ENCODE results near the gene SEC16A. TPM values are rescaled to one million over a fixed set of nuclear protein-coding genes. Genes with fewer than 3 reads are reported as not detected.

SEC16A gene
- total RNA-seq, 1 donor from 2014 or later = 23.4 TPM

GRCh38 chr9:136499071-136499934 lies 16.5 kb upstream of the SEC16A start:
- intact Hi-C loops (cut with micrococcal nuclease) = no loop called here
- Histone ChIP-seq H3K4me3 (no peak overlapping the region), H3K9me3 (replicated peaks) (no peaks in the 10 kb centered on the region), H3K4me1 (peaks cover 6% of the 10 kb centered on the region), H3K36me3 (peaks cover 84% of the 10 kb centered on the region), H3K27ac (replicated peaks) (no peak overlapping the region), H3K27me3 (ENCODE audit: low read depth) (no peaks in the 10 kb centered on the region)
- no peak for TF ChIP-seq CTCF (IDR thresholded peaks at IDR 0.05; ENCODE audit: borderline replicate concordance)
- DNase-seq = no peak

- Histone ChIP-seq H3K4me1 (peaks cover 11% of the 10 kb centered on the region), H3K27me3 (ENCODE audit: low read depth) (no peaks in the 10 kb centered on the region), H3K27ac (replicated peaks) (no peak overlapping the region), H3K9me3 (replicated peaks) (no peaks in the 10 kb centered on the region), H3K36me3 (peaks cover 72% of the 10 kb centered on the region), H3K4me3 (no peak overlapping the region)
- no peak for DNase-seq
- intact Hi-C loops (cut with micrococcal nuclease) = no loop called here
- no peak for TF ChIP-seq CTCF (IDR thresholded peaks at IDR 0.05; ENCODE audit: borderline replicate concordance)
Measured at GRCh38 chr9:136497916-136498695, 15.3 kb upstream of the SEC16A start.

- Histone ChIP-seq H3K36me3 (peaks cover 61% of the 10 kb centered on the region), H3K9me3 (replicated peaks) (no peaks in the 10 kb centered on the region), H3K4me3 (no peak overlapping the region), H3K27ac (replicated peaks) (no peak overlapping the region), H3K27me3 (ENCODE audit: low read depth) (no peaks in the 10 kb centered on the region), H3K4me1 (peaks cover 17% of the 10 kb centered on the region)
- intact Hi-C loops (cut with micrococcal nuclease) = no loop called here
- no peak for TF ChIP-seq CTCF (IDR thresholded peaks at IDR 0.05; ENCODE audit: borderline replicate concordance)
- no peak for DNase-seq
Measured at GRCh38 chr9:136496801-136497620, 14.2 kb upstream of the SEC16A start.

GRCh38 chr9:136496181-136496580 lies 13.3 kb upstream of the SEC16A start:
- no peak for DNase-seq
- peaks cover 17% of the 10 kb centered on the region for H3K4me1 ChIP-seq
- intact Hi-C loops (cut with micrococcal nuclease) = no loop called here
- no peak for TF ChIP-seq CTCF (IDR thresholded peaks at IDR 0.05; ENCODE audit: borderline replicate concordance)
- peaks cover 53% of the 10 kb centered on the region for H3K36me3 ChIP-seq
- H3K9me3 ChIP-seq (replicated peaks) = no peaks in the 10 kb centered on the region
- H3K27me3 ChIP-seq (ENCODE audit: low read depth) = no peaks in the 10 kb centered on the region
- H3K4me3 ChIP-seq = no peak overlapping the region
- no peak overlapping the region for H3K27ac ChIP-seq (replicated peaks)

GRCh38 chr9:136495238-136495800 lies 12.5 kb upstream of the SEC16A start:
- Histone ChIP-seq H3K4me3 (no peak overlapping the region), H3K27ac (replicated peaks) (no peak overlapping the region), H3K36me3 (peaks cover 44% of the 10 kb centered on the region), H3K27me3 (ENCODE audit: low read depth) (no peaks in the 10 kb centered on the region), H3K4me1 (peaks cover 17% of the 10 kb centered on the region), H3K9me3 (replicated peaks) (no peaks in the 10 kb centered on the region)
- intact Hi-C loops (cut with micrococcal nuclease) = no loop called here
- no peak for DNase-seq
- TF ChIP-seq CTCF (IDR thresholded peaks at IDR 0.05; ENCODE audit: borderline replicate concordance) = no peak

All from left ventricle myocardium inferior (tissue), 1 donor.